Measurements from ENCODE around the gene IKZF3.

GRCh38 chr17:39757176-39757662, 106.9 kb downstream of the IKZF3 start:
- no peak for TF ChIP-seq POLR2A (IDR thresholded peaks at IDR 0.05)
- no peak for TF ChIP-seq CTCF (IDR thresholded peaks at IDR 0.05)
- TF ChIP-seq POLR2AphosphoS5 (IDR thresholded peaks at IDR 0.05): no peak
